Measurements from ENCODE around the gene NID1.

GRCh38 chr1:235942979-235943575 lies 121.8 kb downstream of the NID1 start:
- TF ChIP-seq CTCF (IDR thresholded peaks at IDR 0.05; ENCODE audit: borderline replicate concordance, extremely low read depth, low read length, poor library complexity, severe bottlenecking) (no peak), EZH2 (IDR thresholded peaks at IDR 0.05; ENCODE audit: borderline replicate concordance, low read depth, low read length, severe bottlenecking) (no peak)
